ENCODE measurements around the gene ITGA11.

DNA sequence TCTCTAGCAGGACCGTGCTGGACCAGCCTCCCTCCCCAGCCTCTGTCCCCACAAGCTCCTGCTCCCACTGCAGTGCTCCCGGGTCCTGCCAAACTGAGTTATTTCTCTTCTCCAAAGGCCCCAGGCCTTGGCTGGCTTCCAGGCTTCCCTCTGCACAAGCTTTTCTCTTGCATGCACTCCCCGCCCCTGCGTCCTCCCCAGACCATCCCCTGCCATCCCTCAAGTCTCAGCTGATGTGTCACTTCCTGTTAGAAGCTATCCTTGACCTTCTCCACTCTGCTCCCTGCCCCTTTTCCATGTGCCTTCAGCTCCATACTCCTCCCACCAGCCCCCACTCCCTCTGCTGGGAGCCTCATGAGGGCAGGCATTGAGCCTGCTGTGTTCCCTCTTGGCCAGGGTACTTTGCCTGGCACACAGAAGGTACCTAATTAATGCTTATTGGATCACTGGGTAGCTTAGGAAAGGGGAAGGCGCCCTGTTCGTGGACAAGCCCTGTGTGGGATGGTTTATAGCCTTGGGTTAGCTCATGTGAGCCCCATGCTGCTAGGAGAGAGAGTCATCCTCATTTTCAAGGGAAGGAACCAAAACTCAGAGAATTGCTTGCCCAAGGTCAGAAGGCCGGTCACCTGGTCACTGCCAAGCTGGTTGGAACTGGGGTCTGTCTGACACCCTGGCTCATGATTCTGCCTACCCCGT is 98.0 kb downstream of the ITGA11 start:
- TF ChIP-seq YY1 (IDR thresholded peaks at IDR 0.05; ENCODE audit: insufficient read depth, insufficient read length), result no peak
- no peak for TF ChIP-seq SUZ12 (IDR thresholded peaks at IDR 0.05; ENCODE audit: extremely low read depth, insufficient read depth, insufficient read length)
- TF ChIP-seq ZNF274 (IDR thresholded peaks at IDR 0.05; ENCODE audit: low read depth, low read length), result no peak
